ENCODE measurements around the gene IL32. TPM values are rescaled to one million over a fixed set of nuclear protein-coding genes. Genes with fewer than 3 reads are reported as not detected.

Gene IL32, protein sequence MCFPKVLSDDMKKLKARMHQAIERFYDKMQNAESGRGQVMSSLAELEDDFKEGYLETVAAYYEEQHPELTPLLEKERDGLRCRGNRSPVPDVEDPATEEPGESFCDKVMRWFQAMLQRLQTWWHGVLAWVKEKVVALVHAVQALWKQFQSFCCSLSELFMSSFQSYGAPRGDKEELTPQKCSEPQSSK
- 105 and 319 TPM in 2 replicates for total RNA-seq

DNA sequence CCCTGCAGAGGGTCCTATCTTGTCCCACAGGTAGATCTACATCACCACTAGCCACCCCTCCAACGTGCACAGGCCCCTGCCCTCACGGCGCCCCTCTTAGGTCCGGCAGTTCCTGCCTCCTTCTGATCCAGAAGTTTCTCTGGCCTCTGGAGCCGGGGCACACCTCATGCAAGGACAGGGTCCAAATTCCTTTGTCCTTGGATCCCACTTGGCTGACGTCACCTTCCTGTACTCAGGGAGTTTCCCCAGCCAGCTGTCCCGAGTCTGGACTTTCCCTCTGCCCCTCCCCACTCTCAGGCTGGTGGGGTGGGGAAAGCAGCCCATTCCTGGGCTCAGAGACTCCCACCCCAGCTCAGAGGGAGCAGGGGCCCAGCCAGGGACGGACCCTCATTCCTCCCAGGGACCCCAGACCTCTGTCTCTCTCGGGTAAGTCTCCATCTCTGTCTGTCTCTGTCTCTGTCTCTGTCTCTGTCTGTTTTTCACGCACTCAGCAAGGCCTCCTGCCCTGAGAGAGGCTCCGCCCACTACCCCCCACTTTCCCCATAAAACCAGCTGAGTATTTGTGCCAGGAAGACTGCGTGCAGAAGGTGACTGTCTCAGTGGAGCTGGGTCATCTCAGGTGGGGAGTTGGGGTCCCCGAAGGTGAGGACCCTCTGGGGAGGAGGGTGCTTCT lies at the start of gene IL32:
Gene IL32, plus strand, starts transcription at position 572 of the 673 bp plus-strand sequence. CDS start 172 bp downstream, outside the sequence.

DNA sequence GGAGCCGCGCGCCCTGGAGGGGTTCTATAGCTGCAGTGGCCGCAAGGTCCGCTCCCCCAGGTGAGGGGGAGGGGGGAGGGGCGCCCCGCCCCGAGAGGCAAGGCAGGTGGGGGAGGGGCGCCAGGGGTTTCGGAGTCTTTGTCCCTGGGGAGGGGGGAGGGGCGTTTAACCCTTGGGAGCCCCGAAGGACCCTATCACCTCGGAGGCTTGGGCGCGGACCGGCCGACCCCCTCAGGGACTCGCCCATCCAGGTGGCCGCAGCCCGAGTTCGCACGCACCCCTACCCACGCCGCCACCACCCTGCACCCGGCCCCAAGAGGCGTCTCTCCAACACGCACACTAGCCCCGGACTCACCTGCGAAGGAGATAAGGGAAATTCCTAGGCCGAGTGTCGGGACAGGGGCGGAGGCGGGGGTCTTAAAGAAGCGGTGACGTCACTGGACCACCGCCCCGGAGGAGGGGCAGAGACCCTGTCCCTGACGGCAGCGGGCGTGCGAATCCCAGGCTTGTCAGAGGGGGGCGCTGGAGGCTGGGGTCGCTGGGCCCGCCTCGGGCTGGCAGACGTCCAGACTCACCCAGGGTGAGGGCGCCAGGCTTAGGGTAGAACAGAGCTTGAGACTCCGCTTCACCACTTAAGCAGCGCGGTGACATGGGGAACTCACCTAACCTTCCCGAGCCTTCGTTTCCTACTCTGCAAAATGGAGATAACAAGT lies 47.5 kb upstream of the IL32 start, which contains the start of gene CLDN6:
Gene CLDN6, minus strand, starts transcription at position 390 of the 713 bp plus-strand sequence. CDS start 2,162 bp downstream, outside the sequence.

DNA sequence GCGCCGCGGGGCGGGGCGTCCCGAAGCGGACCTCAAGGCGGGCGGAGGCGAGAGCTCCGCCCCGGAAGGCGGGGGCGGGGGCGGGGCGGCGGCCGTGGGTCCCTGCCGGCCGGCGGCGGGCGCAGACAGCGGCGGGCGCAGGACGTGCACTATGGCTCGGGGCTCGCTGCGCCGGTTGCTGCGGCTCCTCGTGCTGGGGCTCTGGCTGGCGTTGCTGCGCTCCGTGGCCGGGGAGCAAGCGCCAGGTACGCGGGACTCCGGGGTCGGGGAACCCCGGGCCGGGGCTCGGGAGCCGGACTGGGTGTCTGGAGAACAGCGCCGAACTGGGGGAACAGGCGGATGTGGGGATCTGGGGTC lies 45.2 kb upstream of the IL32 start, which contains the start of gene TNFRSF12A:
Gene TNFRSF12A, plus strand, starts transcription at position 122 of the 357 bp plus-strand sequence. Its CDS starts 30 bp downstream, at position 152.

DNA sequence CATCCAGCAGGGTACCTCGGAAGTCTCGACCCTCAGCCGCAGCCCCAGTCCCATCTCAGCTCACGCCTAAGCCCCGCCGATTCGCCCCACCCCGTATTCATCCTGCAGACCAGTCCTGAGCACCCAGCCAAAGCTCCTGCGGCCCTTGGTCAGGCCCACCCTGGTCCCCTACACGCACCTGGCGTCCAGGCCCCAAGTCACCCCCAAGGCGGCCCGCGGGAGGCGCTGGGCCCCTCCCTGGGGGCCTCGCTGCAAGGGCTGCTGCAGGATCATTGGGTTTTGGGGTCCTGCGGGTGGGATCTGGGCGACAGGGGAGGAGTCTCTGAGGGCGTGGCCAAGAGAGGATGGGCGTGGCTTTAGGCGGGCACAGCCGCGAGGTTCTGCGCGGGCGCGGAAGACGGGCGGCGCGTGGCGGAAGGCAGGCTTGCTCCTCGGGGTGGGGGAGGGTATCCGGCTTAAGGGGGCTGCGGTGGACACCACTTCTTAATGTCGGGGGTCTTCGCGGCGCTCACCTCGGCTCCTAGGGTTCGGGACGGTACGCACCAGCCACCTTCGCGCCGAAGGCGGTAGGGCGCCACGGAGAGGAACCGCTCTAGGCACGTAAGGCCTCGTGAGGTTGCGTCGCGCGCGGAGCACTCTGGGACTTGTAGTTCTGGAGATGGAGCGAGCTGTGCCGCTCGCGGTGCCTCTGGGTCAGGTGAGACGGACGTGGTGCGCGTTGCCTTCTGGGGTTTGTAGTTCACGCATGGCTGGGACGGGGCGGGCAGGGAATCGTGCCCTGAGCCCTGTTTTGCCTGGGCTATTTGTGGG lies 41.6 kb upstream of the IL32 start, which contains the start of the genes HCFC1R1 and THOC6:
Gene HCFC1R1, minus strand, starts transcription at position 274 of the 810 bp plus-strand sequence. Its CDS starts 1 bp downstream, at position 273.
Gene THOC6, plus strand, starts transcription at position 367 of the 810 bp plus-strand sequence. Its CDS starts 292 bp downstream, at position 659.

DNA sequence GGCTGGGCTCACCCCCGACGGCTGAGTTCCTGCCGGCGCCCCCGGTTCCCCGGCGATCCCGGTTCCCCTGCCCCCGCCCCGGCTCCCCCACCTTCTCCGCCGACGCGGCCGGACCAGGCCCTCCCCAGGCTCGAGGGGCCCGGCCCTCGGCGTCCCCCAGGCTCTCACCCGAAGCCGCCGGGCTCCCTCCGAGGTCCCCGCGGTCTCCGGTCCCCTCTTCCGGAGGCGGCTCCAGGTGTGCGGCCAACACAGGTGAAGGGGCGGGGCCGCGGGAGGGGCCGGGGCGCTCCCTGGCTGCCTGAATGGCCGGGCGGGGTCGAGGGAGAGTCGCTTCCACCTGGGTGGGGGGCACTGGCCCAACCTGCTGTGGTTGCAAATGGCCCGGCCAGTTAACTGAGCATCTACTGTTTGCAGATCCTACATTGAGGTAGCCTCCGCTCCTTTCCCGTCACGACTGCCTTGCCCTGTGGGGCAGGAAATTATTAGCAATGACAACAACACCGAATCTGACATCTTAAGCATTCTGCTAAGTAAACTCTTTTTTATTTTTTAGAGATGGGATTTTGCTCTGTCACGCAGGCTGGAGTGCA lies 28.6 kb upstream of the IL32 start, which contains the start of gene BICDL2:
Gene BICDL2, minus strand, starts transcription at position 219 of the 590 bp plus-strand sequence. CDS start 1,448 bp downstream, outside the sequence.

DNA sequence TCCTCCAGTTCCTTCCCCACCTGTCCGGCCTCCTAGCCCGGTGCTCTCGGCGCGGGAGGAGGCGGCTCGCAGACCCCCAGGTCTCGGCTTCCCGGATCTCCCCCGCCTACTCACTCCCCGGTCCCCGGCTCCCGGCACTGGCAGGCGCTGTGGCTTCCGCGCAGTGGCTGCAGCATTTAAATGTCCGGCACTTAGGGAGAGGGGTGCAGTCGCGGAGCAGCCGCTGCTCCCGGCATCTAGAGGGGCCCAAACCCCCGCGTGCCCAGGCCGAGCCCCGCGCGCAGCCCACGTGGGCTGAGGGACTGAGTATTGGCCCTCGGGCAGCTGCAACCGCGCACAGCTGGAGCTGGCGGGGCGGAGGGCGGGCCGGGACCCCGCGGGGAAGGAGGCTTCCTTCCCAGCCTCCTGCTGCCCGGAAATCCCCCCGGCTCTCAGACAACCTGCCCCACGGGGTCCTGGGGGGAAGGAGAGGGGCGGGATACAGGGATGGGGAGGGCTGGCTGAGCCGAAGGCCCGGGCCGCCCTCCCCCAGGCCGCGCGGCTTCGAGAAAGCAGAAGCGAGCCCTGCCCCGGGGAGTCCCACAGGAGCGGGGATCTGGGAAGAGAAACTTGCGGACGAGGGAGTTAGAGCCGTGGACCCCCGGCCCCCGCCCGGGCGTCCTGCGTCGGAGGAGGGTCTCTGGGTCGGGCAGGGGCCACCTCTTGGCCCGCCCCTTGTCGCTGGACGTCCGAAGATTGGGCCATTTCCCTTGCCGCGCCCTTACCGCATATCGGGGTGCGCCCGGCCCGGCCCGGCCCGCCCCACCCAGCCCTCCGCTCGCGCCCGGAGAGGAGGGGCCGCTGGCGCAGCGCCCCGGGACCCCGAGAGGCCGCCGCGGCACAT lies 19.4 kb upstream of the IL32 start, which contains the start of gene MMP25:
Gene MMP25, plus strand, starts transcription at position 804 of the 883 bp plus-strand sequence. CDS start 357 bp downstream, outside the sequence.

DNA sequence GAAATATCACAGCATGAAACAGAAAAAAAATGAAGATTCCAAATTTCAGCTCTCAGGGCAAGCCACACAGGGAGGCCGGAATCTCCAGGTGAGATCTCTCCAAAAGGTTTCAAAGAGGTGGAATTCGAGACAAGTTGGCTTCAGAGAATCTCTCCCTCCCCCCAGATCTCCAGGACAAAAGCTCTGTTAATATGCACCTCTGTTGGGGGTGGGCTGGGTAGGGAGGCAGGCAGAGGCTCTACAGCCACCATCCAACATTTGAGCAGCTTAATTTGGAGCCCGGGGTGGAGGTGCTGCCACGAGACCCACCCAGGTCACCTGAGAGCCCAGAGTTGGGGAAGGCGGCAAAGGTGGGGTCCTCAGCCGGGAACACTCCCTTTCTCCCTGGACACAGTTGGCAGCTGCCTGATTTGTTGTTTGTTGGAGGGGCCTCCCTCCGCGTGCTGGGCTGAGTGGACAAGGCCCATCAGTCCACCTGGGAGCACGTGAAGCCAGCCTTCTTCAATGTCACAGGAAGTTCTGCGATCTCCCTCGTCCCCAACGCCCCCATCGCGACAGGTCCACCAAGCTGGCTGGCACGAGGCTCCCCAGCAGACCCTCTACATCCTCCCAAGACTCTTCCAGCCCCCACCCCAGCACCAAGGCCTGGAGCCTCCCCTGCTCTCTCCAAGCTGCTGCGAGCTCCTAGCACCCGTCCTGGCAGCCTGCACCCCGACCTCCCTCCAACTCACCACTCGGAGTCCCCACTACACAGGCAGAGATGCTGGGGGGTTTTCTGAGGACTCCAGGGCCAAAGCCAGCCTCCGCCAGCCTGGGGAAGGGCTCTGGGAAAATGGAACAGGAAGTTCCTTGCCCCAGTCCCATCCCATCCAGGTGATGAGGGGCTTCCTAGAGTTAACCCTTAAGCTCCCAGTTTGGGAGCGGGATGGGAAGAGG lies 33.3 kb downstream of the IL32 start, which contains the start of gene ZSCAN10:
Gene ZSCAN10, minus strand, starts transcription at position 836 of the 936 bp plus-strand sequence. CDS start 6,357 bp downstream, outside the sequence.

DNA sequence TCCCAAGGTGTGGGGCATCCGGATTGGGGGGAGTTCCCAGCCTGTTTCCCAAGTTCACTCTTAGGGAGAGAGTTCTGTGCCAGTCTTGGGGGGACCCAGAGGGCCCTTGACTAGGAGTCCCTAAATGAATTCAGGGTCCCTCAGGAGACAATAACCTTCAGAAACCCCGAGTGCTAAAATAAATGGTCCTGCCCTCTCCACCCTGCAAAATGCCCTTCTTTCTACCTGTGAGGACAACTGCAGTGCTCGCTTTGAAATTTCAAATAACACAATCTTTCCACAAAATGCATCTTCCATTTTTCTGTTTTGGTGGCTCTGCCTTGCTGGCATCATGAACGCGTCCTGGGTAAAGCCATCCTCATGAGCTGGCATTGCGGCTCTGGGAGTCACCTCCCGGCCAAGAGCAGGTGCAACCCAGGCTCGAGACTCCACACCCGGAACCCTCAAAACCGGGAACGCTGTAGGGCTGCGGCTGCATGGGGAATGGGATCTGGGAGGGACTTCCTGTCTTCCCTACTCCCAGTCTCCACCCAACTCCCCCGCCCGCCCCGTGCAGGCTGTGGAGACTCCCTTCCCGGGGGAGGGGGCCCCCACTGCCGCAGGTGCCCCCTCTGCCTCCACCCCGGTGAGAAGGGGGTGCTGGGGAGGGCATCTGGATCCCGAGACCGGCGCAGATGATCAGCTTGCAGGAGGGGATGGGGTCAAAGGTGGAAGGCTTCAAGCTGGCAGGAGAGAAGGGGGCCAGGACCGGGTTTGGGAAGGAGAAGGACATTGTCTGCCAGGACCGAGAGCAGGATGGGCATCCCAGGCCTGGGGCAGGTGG lies 46.8 kb downstream of the IL32 start, which contains the start of gene ZNF205:
Gene ZNF205, plus strand, starts transcription at position 529 of the 823 bp plus-strand sequence. CDS start 845 bp downstream, outside the sequence.

Other genes with a start within 250 kb of the IL32 start
- gene PRSS21, start 248.4 kb upstream of the IL32 start, total RNA-seq = 0.32 and 1.7 TPM in 2 replicates
- 0.44 and 0.65 TPM in 2 replicates for gene ZG16B, start 235.3 kb upstream of the IL32 start, total RNA-seq
- not detected in 2 replicates for gene PRSS22, start 207.5 kb upstream of the IL32 start, total RNA-seq
- 32.2 and 59.3 TPM in 2 replicates for gene FLYWCH2, start 182.4 kb upstream of the IL32 start, total RNA-seq
- 31.2 and 36.3 TPM in 2 replicates for gene FLYWCH1, start 153.7 kb upstream of the IL32 start, total RNA-seq
- not detected in 2 replicates for gene KREMEN2, start 101.4 kb upstream of the IL32 start, total RNA-seq
- 11.3 and 13.3 TPM in 2 replicates for gene PAQR4, start 96.3 kb upstream of the IL32 start, total RNA-seq
- 5.0 and 6.6 TPM in 2 replicates for gene PKMYT1, start 85.2 kb upstream of the IL32 start, total RNA-seq
- not detected in 2 replicates for gene CLDN9, start 52.7 kb upstream of the IL32 start, total RNA-seq
- 0.25 TPM in 1 of 2 replicates, not detected in the other for gene CLDN6, start 47.5 kb upstream of the IL32 start, total RNA-seq
- gene TNFRSF12A, start 45.3 kb upstream of the IL32 start, total RNA-seq = 61.0 and 186 TPM in 2 replicates
- 3.8 and 6.0 TPM in 2 replicates for gene HCFC1R1, start 41.7 kb upstream of the IL32 start, total RNA-seq
- 18.6 and 24.1 TPM in 2 replicates for gene THOC6, start 41.6 kb upstream of the IL32 start, total RNA-seq
- not detected in 2 replicates for gene BICDL2, start 28.7 kb upstream of the IL32 start, total RNA-seq
- under 0.01 and 0.06 TPM in 2 replicates for gene MMP25, start 19.1 kb upstream of the IL32 start, total RNA-seq
- not detected in 2 replicates for gene ZSCAN10, start 33.7 kb downstream of the IL32 start, total RNA-seq
- gene ZNF205, start 46.9 kb downstream of the IL32 start, total RNA-seq = 15.6 and 27.2 TPM in 2 replicates
- 4.2 and 7.5 TPM in 2 replicates for gene ZNF213, start 69.4 kb downstream of the IL32 start, total RNA-seq
- gene OR1F1, start 122.6 kb downstream of the IL32 start, total RNA-seq = not detected in 2 replicates
- gene ZNF200, start 169.5 kb downstream of the IL32 start, total RNA-seq = 8.4 and 11.0 TPM in 2 replicates
- gene MEFV, start 191.0 kb downstream of the IL32 start, total RNA-seq = 0.13 TPM in 1 of 2 replicates, not detected in the other
- gene ZNF263, start 217.9 kb downstream of the IL32 start, total RNA-seq = 30.6 and 45.6 TPM in 2 replicates
- 2.6 and 3.7 TPM in 2 replicates for gene TIGD7, start 239.8 kb downstream of the IL32 start, total RNA-seq
- gene ZNF75A, start 239.9 kb downstream of the IL32 start, total RNA-seq = 13.4 and 23.4 TPM in 2 replicates